Thymus (tissue), 11 donors: ENCODE measurements around the gene USP34. TPM values are rescaled to one million over a fixed set of nuclear protein-coding genes. Genes with fewer than 3 reads are reported as not detected.
"Not testable (repeated sequence)": the region's sequence is repeated elsewhere in the genome, so short reads cannot be mapped to it uniquely, and the experiment has no call there.

Experiments
- DNase-seq, 9 donors: peaks; one replicate each; pipeline ENCODE4 v3.0.0-alpha.2; 2013; ENCODE audit warnings: low spot score in 9 of 9, low read depth in 6 of 9, missing footprints in 1 of 9
- H3K27ac ChIP-seq, 2 donors: one replicate each; pipeline ENCODE4 v1.5.1; 2013; ENCODE audit warnings: control low read depth in 1 of 2, low read depth in 1 of 2, low read length in 1 of 2, mild to moderate bottlenecking in 1 of 2, moderate library complexity in 1 of 2
- H3K27me3 ChIP-seq, 2 donors: one replicate each; pipeline ENCODE4 v1.5.1; 2013; ENCODE audit warnings: low read length in 1 of 2; ENCODE audit not compliant: control insufficient read depth in 2 of 2, insufficient read depth in 1 of 2
- H3K36me3 ChIP-seq, 2 donors: one replicate each; pipeline ENCODE4 v1.5.1; 2013; ENCODE audit warnings: low read length in 1 of 2, mild to moderate bottlenecking in 1 of 2, moderate library complexity in 1 of 2; ENCODE audit not compliant: control insufficient read depth in 2 of 2, insufficient read depth in 2 of 2
- H3K4me1 ChIP-seq, 2 donors: one replicate each; pipeline ENCODE4 v1.5.1; 2013; ENCODE audit warnings: low read length in 2 of 2; ENCODE audit not compliant: control insufficient read depth in 2 of 2, insufficient read depth in 2 of 2
- H3K4me3 ChIP-seq, 2 donors: one replicate each; pipeline ENCODE4 v1.5.1; 2013; ENCODE audit warnings: low read length in 2 of 2, control low read depth in 1 of 2, mild to moderate bottlenecking in 1 of 2
- H3K9me3 ChIP-seq, 2 donors: one replicate each; pipeline ENCODE4 v1.5.1; 2013; ENCODE audit warnings: low read length in 1 of 2, mild to moderate bottlenecking in 1 of 2; ENCODE audit not compliant: control insufficient read depth in 2 of 2, insufficient read depth in 1 of 2
- WGBS: extraction: QIAGEN DNeasy Blood & Tissue Kit; methylation state at CpG from one replicate; pipeline ENCODE4 v1.1.7; 2013; 5-methylcytosine and 5-hydroxymethylcytosine counted together
- polyA plus RNA-seq: library from polyadenylated mRNA; stranded (reverse); fragments of 200-250 nt; gene quantifications from one replicate; pipeline ENCODE4 v1.2.3, GENCODE V29; 2013
- total RNA-seq: library from RNA; stranded (reverse); fragments of 120-200 nt; gene quantifications from one replicate; pipeline ENCODE4 v1.2.4, GENCODE V29; 2013
- donor health status: healthy.

The USP34 gene
- total and polyA plus RNA-seq, 2 donors = 54.5 to 102 TPM

DNA sequence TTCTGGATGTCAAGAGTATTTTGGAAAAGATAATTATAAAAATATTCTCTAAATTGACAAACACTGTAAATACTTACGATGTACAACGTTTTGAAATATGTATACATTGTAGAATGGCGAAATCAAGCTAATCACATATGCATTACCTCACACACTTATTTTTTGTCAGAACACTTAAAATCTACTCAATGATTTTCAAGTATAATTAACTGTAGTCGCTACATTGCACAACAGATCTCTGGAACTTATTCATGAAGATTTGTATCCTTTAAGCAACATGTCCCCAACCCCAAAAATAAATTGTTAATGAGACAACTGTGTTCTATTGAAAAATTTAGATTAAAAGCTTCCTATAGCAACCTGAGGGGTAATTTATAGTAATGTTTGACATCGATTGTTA lies 249.1 kb downstream of the USP34 start:
- no peak overlapping the region for H3K27ac ChIP-seq
- no peak for DNase-seq
- 97% methylated on average over 5 of the region's 5 CpGs for WGBS
- no peaks in the 10 kb centered on the region for H3K27me3 ChIP-seq
- H3K9me3 ChIP-seq = no peaks in the 10 kb centered on the region
- peaks cover 7 to 50% of the 10 kb centered on the region in 2 donors for H3K36me3 ChIP-seq
- H3K4me3 ChIP-seq = no peak overlapping the region
- H3K4me1 ChIP-seq = no peaks in the 10 kb centered on the region

DNA sequence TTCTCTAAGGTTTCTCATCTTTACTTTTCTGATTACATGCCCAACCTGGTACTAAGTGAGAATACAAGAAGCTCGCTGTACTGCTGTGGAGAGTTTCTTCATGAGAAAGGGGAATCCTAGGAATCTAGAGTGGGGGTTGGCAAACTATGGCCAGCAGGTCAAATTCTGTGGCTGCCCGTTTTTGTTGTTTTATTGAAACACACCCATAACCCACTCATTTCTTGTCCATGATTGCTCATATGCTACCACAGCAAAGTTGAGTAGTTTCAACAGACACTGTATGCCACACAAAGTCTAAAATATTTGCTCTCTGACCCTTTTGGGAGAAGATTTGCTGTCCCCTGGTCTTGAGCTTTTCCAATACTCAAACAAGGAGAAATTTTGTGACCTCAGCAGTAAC lies 250.1 kb downstream of the USP34 start:
- Histone ChIP-seq H3K36me3 (peaks cover 11 to 42% of the 10 kb centered on the region in 2 donors), H3K4me3 (no peak overlapping the region), H3K9me3 (no peaks in the 10 kb centered on the region), H3K4me1 (no peaks in the 10 kb centered on the region), H3K27ac (no peak overlapping the region), H3K27me3 (no peaks in the 10 kb centered on the region)
- DNase-seq = no peak
- 97% methylated on average over 2 of the region's 2 CpGs for WGBS

DNA sequence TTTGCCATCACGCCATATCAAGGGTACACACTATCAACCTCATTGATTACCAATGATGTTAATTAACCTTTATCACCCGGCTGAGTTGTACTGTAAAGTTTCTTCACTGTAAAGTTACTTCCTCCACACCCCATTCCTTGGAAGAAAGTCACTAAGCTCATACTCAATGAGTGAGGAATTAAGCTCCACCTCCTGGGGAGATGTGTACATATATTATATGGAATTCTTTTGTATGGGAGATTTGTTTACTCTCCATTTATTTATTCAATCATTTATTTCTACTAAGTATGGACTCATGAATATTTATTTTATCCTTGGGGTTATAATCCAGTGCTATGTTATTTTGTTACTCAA lies 252.1 kb downstream of the USP34 start:
- Histone ChIP-seq H3K4me1 (no peaks in the 10 kb centered on the region), H3K36me3 (peaks cover 19 to 51% of the 10 kb centered on the region in 2 donors), H3K4me3 (no peak overlapping the region), H3K27ac (no peak overlapping the region), H3K9me3 (no peaks in the 10 kb centered on the region), H3K27me3 (no peaks in the 10 kb centered on the region)
- no peak for DNase-seq
- 100% methylated on average over 2 of the region's 2 CpGs for WGBS

DNA sequence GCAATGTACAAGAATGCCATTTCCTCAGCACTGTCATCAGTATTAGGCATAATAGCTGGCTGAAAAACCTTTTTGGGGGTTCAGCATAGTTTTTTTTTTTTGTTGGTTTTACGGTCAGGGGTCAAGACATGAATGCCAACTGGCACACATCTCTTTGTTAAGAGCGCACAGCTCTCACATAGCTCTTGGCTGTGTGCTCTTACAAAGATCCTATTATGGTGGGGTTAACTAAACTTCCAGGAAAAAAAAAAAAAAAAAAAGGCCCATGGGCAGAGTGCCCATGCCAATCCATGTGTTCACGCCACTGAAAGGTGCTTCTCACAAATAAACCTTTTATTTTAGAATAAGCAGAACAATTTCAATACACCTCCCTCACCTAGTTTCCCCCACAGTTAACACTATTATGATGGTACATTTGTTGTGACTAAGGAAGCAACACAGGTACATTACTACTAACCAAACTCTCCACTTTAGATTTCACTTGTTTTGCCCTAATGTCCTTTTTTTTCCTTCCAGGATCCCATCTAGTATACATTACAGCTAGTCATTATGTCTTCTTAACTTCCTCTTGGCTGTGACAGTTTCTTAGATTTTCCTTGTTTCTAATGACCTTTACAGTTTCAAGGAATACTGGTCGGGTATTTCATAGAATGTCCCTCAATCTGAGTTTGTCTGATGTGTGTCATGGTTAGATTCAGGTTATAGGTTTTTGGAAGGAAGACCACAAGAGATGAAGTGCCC lies 252.6 kb downstream of the USP34 start:
- Histone ChIP-seq H3K27ac (no peak overlapping the region), H3K9me3 (no peaks in the 10 kb centered on the region), H3K36me3 (peaks cover 19 to 52% of the 10 kb centered on the region in 2 donors), H3K27me3 (no peaks in the 10 kb centered on the region), H3K4me1 (no peaks in the 10 kb centered on the region), H3K4me3 (no peak overlapping the region)
- DNase-seq = no peak
- 98% methylated on average over 4 of the region's 4 CpGs for WGBS

DNA sequence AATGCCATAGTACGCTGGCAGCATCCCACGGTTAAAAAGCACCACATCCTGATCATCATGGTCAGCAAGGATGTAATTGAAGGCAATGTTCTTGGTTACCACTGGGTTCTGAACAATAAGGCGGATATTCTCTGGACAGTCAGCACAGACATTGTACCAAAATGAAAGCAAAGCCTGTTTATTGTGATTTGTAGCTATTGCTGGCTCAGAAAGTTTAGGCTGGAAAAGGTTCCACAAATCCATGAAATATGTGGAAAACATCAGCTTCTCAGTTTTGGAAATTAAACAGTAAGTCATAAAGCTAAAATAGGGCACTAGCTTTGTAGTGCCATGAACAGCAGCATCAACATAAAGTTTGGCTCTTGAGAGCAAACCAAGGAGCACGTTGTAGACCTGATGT lies 256.7 kb downstream of the USP34 start:
- no peak overlapping the region for H3K4me3 ChIP-seq

DNA sequence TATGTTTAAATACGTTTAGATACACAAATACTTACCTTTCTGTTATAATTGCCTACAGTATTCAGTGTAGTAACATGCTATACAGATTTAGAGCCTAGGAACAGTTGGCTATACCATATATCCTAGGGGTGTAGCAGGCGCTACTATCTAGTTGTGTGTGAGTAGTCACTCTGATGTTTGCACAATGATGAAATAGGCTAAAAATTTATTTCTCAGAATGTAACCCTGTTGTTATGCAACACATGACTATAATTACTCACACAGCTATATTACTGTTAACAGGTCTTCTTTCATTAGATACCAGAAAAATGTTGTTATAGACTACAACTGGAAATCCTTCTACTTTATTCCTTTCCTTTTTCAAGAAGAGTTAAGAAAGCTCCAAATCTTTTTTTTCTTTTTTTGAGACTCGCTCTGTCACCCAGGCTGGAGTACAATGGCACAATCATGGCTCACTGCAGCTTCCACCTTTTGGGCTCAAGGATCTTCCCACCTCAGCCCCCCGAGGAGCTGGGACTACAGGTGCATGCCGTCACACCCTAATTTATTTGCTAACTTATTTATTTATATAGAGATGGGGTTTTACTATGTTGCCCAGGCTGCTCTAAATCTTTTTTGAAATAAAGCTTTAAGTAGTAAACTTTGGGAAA lies 260.4 kb downstream of the USP34 start:
- Histone ChIP-seq H3K27ac (no peak overlapping the region), H3K4me1 (no peaks in the 10 kb centered on the region), H3K9me3 (no peaks in the 10 kb centered on the region), H3K36me3 (peaks cover 22 to 64% of the 10 kb centered on the region in 2 donors), H3K4me3 (no peak overlapping the region), H3K27me3 (no peaks in the 10 kb centered on the region)
- DNase-seq = no peak
- 98% methylated on average over 5 of the region's 5 CpGs for WGBS

More for the DNA sequence above, 256.7 kb downstream of the USP34 start:
- Histone ChIP-seq H3K27ac (no peak overlapping the region), H3K9me3 (no peaks in the 10 kb centered on the region), H3K27me3 (no peaks in the 10 kb centered on the region), H3K36me3 (peaks cover 13 to 51% of the 10 kb centered on the region in 2 donors), H3K4me1 (no peaks in the 10 kb centered on the region)
- WGBS = 97% methylated on average over 4 of the region's 4 CpGs
- no peak for DNase-seq

DNA sequence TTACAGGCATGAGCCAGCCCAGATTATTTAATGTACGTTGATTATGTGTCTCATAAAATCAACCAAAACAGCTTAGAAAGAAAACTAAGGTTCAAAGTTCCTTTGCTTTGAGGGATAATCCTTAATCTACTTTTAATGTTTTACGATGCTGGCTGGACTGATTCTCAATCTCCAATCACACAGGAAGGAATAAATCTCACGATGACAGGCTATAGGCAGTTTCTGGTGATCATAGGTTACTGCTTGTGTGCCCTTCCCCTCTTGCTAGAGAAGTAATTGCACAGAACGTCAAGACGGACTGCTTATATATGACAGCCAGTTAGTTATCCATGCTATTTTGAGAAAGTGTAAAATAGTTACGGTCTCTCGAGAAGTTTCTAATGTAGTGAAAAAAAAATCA lies 265.8 kb downstream of the USP34 start:
- Histone ChIP-seq H3K4me1 (no peaks in the 10 kb centered on the region), H3K27ac (no peak overlapping the region), H3K9me3 (no peaks in the 10 kb centered on the region), H3K36me3 (peaks cover 35 to 72% of the 10 kb centered on the region in 2 donors), H3K27me3 (no peaks in the 10 kb centered on the region), H3K4me3 (no peak overlapping the region)
- no peak for DNase-seq
- 98% methylated on average over 7 of the region's 7 CpGs for WGBS

DNA sequence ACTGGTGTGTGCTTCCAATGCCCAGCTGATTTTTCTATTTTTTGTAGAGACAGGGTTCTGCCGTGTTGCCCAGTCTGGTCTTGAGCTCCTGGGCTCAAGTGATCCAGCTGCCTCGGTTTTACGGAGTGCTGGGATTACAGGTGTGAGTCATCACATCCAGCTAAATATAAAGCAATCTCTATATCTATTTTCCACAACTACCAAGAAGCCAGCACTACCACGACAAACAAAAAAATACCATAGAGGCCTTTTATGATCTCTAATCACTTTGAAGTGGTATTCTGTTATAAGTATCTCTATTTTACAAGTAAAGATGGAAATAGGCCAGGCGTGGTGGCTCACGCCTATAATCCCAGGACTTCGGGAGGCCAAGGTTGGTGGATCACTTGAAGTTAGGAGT lies 274.2 kb downstream of the USP34 start:
- 97% methylated on average over 7 of the region's 7 CpGs for WGBS
- no peaks in the 10 kb centered on the region for H3K27me3 ChIP-seq
- H3K9me3 ChIP-seq = no peaks in the 10 kb centered on the region
- no peak for DNase-seq
- H3K4me1 ChIP-seq = no peaks in the 10 kb centered on the region
- peaks cover 25 to 38% of the 10 kb centered on the region in 2 donors for H3K36me3 ChIP-seq
- H3K27ac ChIP-seq = no peak overlapping the region
- no peak overlapping the region for H3K4me3 ChIP-seq

DNA sequence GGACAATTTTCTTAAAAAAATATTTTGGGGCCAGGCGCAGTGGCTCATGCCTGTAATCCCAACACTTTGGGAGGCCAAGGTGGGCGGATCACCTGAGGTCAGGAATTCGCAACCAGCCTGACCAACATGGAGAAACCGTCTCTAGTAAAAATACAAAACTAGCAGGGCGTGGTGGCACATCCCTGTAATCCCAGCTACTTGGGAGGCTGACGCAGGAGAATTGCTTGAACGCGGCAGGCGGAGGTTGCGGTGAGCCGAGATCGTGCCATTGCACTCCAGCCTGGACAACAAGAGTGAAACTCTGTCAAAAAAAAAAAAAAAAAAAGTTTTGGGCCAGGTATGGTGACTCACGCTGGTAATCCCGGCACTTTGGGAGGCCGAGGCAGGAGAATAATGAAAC lies 276.2 kb downstream of the USP34 start:
- not testable (repeated sequence) for DNase-seq, H3K9me3 ChIP-seq, H3K4me3 ChIP-seq, H3K4me1 ChIP-seq, H3K27me3 ChIP-seq, H3K27ac ChIP-seq
- 95% methylated on average over 15 of the region's 15 CpGs for WGBS
- H3K36me3 ChIP-seq = peaks cover 34 to 40% of the 10 kb centered on the region in 2 donors
